Stimulated activated CD4-positive, alpha-beta T cell treated with anti-CD3 and anti-CD28 coated beads, TNF-alpha, amount 100 ng/mL, for 1 hour (primary cell): Measurements from ENCODE around the gene ZC3HAV1L.
"Not testable (repeated sequence)": the region's sequence is repeated elsewhere in the genome, so short reads cannot be mapped to it uniquely, and the experiment has no call there.

ENCODE experiments used
- DNase-seq, 3 donors: peaks; one replicate each; pipeline ENCODE4 v3.0.0-alpha.2; 2020; ENCODE audit warnings: low read depth in 3 of 3, low spot score in 1 of 3

The ZC3HAV1L gene

DNA sequence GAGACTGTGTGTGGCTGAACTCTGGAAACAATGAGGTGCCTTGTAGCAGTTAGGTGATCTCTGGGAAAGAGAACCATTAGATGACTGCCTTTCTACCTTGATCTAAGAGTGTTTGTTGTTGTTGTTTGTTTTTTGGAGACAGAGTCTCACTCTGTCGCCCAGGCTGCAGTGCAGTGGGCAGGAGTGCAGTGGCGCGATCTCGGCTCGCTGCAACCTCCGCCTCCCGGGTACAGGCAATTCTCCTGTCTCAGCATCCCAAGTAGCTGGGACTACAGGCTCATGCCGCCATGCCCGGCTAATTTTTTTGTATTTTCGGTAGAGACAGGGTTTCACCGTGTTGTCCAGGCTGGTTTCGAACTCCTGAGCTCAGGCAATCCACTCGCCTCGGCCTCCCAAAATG, 18.8 kb upstream of the ZC3HAV1L start:
- not testable (repeated sequence) for DNase-seq

DNA sequence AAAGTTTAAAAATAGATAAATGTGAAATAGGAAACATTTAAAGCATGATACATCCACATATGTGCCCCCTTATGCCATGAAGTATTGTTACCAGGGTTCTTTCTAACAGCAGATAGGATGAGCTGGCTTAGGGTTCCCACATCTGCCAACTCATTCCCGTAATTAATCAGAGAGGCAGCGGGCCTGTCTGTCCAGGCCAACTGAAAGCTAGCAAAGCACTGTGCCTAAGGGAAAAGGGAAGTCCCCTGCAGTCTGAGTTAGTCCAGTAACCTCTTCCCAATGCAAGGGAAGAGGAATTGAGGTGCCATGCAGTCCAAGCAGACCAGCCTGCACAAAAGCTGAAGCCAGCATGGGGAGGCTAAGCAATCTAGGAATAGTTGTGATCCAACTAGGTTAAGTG, 18.3 kb upstream of the ZC3HAV1L start:
- no peak for DNase-seq

GRCh38 chr7:139051655-139052054, 15.8 kb upstream of the ZC3HAV1L start:
- no peak for DNase-seq

DNA sequence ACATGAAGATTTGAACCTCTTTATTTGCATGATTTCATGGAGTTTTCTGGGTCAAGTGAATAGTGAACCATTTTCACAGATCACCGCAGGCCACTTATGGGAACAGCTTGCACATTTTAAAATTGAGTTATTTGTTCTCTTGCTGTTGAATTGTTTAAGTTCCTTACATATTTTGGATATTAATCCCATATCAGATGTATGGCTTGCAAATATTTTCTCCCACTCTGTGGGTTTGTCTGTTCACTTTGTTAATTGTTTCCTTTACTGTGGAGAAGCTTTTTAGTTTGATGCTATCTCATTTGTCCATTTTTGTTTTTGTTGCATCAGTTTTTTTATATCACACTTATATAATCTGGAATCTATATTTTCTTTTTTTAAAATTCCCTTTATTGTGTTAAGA, 14.1 kb upstream of the ZC3HAV1L start:
- DNase-seq, result no peak

- no peak for DNase-seq
These were observed 13.3 kb upstream of the ZC3HAV1L start for GRCh38 chr7:139049111-139049510.

DNA sequence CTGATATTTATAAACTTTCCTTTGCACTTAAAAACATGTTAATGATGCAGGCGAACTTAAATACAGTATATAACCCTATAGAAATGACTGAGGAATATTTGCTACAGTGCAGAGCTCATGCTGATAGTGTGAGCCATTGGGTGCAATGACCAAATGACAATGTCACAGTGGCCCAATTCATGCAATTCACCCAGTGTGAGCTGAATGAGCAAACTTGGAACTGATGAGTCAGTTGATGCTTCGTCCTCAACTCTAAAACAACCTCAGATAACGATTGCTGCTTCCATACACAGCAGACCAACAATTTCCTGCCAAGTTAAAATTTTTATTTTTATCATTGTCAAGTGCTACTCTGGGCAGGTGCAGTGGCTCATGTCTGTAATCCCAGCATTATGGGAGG, 12.1 kb upstream of the ZC3HAV1L start:
- DNase-seq, result no peak

DNA sequence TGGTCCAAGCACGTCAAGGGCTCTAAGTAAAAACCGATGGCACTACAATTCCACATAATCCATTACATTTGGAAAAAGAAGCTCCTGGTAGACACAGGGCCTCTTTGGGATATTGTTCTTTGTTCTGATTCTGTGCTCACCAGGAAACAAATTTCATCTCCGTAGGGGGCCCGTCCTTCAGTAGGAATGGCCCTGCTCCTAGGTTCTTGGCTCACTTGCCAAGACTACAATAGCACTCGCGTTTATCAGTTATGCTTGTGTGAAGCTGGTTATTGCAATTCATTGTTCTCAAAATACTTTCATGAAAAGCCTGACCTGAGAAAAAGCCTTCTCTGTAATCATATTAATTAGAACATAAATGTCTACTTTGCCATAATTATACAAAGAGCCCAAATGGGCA, 10.3 kb upstream of the ZC3HAV1L start:
- no peak for DNase-seq

- no peak for DNase-seq
These were observed 9.3 kb upstream of the ZC3HAV1L start for GRCh38 chr7:139044813-139045794.

GRCh38 chr7:139043823-139044812, 8.3 kb upstream of the ZC3HAV1L start:
- peak in 1 of 3 donors; percentile 50 for DNase-seq

- DNase-seq, result no peak
These were observed 5.7 kb upstream of the ZC3HAV1L start for GRCh38 chr7:139041378-139042085.

- DNase-seq, result no peak
These were observed 2.8 kb upstream of the ZC3HAV1L start for GRCh38 chr7:139038691-139039090.

- DNase-seq, result no peak
These were observed 1.1 kb upstream of the ZC3HAV1L start for GRCh38 chr7:139036901-139037300.

- peak in 1 of 3 donors; percentile 21 for DNase-seq
These were observed 822 bp downstream of the ZC3HAV1L start for GRCh38 chr7:139034855-139035585.

- DNase-seq, result no peak
These were observed 1.5 kb downstream of the ZC3HAV1L start for GRCh38 chr7:139034336-139034735.

DNA sequence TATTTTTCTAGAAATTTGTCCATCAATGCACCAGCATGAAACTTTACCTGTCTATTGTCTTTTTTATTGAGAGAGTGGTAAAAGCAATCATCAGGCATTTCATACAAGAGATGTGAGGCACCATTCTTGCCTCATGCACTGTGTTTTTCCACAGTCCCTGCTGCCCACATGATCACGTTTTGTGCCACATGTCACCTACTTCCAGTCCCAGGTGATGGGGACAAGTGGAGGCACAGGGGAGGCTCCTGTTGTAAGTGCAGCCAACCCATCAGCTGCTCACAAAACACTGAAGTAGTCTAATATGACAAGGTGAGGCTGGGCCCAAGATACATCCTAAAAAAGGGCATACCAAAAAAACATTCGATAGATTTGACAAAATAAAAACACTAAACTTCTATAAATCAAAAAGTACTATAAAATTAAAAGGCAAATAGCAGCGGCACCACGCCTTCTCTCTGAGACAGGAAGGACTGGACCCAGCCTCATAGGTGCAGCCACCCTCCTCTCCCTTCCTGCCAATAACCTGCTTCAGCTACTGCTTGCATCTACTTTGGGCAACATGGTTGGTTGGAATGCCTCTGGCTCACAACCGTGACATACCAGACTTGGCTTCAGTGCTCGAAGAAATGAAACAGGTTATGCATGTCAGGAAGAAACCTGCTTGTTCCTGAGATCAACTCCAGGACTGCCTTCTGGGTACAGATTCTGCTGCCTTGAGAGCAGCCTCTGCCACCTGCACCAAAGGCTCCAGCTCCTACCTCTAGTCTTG, 2.3 kb downstream of the ZC3HAV1L start:
- no peak for DNase-seq

- no peak for DNase-seq
These were observed 3.4 kb downstream of the ZC3HAV1L start for GRCh38 chr7:139032473-139032872.

DNA sequence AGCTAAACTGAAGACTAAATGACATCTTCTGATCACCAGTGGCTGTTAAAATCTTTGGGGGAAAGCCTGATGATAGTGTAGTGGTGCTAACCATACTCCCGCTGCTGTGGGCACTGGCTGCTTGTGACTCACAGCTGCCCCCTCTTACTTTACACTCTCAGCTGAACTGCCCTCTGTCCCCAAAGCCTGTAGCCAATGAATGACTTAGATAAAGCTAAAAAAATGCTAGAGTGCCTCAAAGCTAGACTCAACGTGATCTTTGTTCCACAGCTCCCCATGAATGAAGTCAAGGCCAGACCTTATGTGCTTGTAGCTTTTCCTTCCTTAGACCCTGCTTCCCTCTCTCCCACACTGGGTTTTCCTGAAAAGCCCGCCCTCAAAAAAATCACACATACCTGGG, 6.5 kb downstream of the ZC3HAV1L start:
- no peak for DNase-seq

- no peak for DNase-seq
These were observed 9.3 kb downstream of the ZC3HAV1L start for GRCh38 chr7:139026551-139026950.

DNA sequence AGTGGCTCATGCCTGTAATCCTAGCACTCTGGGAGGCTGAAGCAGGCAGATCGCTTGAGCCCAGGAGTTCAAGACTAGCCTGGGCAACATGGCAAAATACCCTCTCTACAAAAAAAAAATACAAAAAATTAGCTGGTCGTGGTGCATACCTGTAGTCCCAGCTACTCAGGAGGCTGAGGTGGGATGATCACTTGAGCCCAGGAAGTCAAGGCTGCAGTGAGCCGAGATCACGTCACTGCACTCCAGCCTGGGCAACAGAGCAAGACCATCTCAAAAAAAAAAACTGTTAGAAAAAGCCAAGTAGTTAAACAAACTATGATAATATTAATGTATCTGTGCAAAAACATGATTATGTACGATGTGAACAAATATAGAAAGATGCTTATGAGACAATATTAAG, 10.0 kb downstream of the ZC3HAV1L start:
- not testable (repeated sequence) for DNase-seq

GRCh38 chr7:139023076-139023475, 12.8 kb downstream of the ZC3HAV1L start:
- DNase-seq, result no peak
